ENCODE data around the gene TRERF1. TPM values are rescaled to one million over a fixed set of nuclear protein-coding genes. Genes with fewer than 3 reads are reported as not detected.

TRERF1 gene
- total RNA-seq, 4 donors from 2014 or later: 1.6 to 4.1 (median 2.6) TPM

GRCh38 chr6:42429836-42430235, 21.9 kb downstream of the TRERF1 start:
- H3K4me3 ChIP-seq (replicated peaks in 1 of 3): no peak overlapping the region
- DNase-seq: no peak
- 93 to 94% methylated on average over 7 of the region's 7 CpGs for WGBS, 2 donors
- H3K4me1 ChIP-seq: no peaks in the 10 kb centered on the region
- no peaks in the 10 kb centered on the region for H3K9me3 ChIP-seq
- no peak for TF ChIP-seq CTCF (IDR thresholded peaks at IDR 0.05)
- no peak for TF ChIP-seq POLR2A (IDR thresholded peaks at IDR 0.05)
- no peak overlapping the region for H3K27ac ChIP-seq
- no peaks in the 10 kb centered on the region for H3K27me3 ChIP-seq
- intact Hi-C loops (cut with DNase I): no loop called here
- H3K36me3 ChIP-seq: no peaks in the 10 kb centered on the region

- WGBS, 2 donors: 72 to 74% methylated on average over 8 of the region's 8 CpGs
- TF ChIP-seq POLR2A (IDR thresholded peaks at IDR 0.05): no peak
- no peak for TF ChIP-seq CTCF (IDR thresholded peaks at IDR 0.05)
- Histone ChIP-seq H3K4me1 (no peaks in the 10 kb centered on the region), H3K4me3 (replicated peaks in 1 of 3) (no peak overlapping the region), H3K27me3 (no peaks in the 10 kb centered on the region), H3K9me3 (no peaks in the 10 kb centered on the region), H3K36me3 (no peaks in the 10 kb centered on the region), H3K27ac (no peak overlapping the region)
- intact Hi-C loops (cut with DNase I): no loop called here
- no peak for DNase-seq
These were observed 22.6 kb downstream of the TRERF1 start for GRCh38 chr6:42429042-42429585.

GRCh38 chr6:42428326-42429041, 23.2 kb downstream of the TRERF1 start:
- Histone ChIP-seq H3K27ac (no peak overlapping the region), H3K9me3 (no peaks in the 10 kb centered on the region), H3K4me3 (replicated peaks in 1 of 3) (no peak overlapping the region), H3K27me3 (no peaks in the 10 kb centered on the region), H3K4me1 (no peaks in the 10 kb centered on the region), H3K36me3 (no peaks in the 10 kb centered on the region)
- no peak for DNase-seq
- TF ChIP-seq POLR2A (IDR thresholded peaks at IDR 0.05): no peak
- no peak for TF ChIP-seq CTCF (IDR thresholded peaks at IDR 0.05)
- intact Hi-C loops (cut with DNase I): no loop called here
- 73 to 78% methylated on average over 7 of the region's 7 CpGs for WGBS, 2 donors

GRCh38 chr6:42427871-42428270, 23.9 kb downstream of the TRERF1 start:
- no peaks in the 10 kb centered on the region for H3K9me3 ChIP-seq
- H3K4me3 ChIP-seq (replicated peaks in 1 of 3): no peak overlapping the region
- no peak for DNase-seq
- no peaks in the 10 kb centered on the region for H3K36me3 ChIP-seq
- intact Hi-C loops (cut with DNase I): no loop called here
- TF ChIP-seq CTCF (IDR thresholded peaks at IDR 0.05) (no peak), POLR2A (IDR thresholded peaks at IDR 0.05) (no peak)
- H3K27me3 ChIP-seq: no peaks in the 10 kb centered on the region
- 90 to 93% methylated on average over 2 of the region's 2 CpGs for WGBS, 2 donors
- no peaks in the 10 kb centered on the region for H3K4me1 ChIP-seq
- no peak overlapping the region for H3K27ac ChIP-seq

GRCh38 chr6:42426191-42426590, 25.5 kb downstream of the TRERF1 start:
- H3K27ac ChIP-seq: no peak overlapping the region
- DNase-seq: no peak
- TF ChIP-seq CTCF (IDR thresholded peaks at IDR 0.05) (no peak), POLR2A (IDR thresholded peaks at IDR 0.05) (no peak)
- H3K27me3 ChIP-seq: no peaks in the 10 kb centered on the region
- no peaks in the 10 kb centered on the region for H3K4me1 ChIP-seq
- 92 to 93% methylated on average over 2 of the region's 2 CpGs for WGBS, 2 donors
- no peaks in the 10 kb centered on the region for H3K36me3 ChIP-seq
- H3K9me3 ChIP-seq: no peaks in the 10 kb centered on the region
- intact Hi-C loops (cut with DNase I): no loop called here
- no peak overlapping the region for H3K4me3 ChIP-seq (replicated peaks in 1 of 3)

All from thyroid gland (tissue), 4 donors.